Smooth muscle cell (in vitro differentiated cells): ENCODE results near the gene MRC2. TPM values are rescaled to one million over a fixed set of nuclear protein-coding genes. Genes with fewer than 3 reads are reported as not detected.
A peak's percentile ranks its signal among the peaks of the same experiment; 100 is the strongest.

Source experiments
- DNase-seq: peaks from one replicate; lab custom pipeline; 2025; ENCODE audit not compliant: unreplicated experiment; lab: John Stamatoyannopoulos, UW
- H2AFZ ChIP-seq: fragments of 200-600 bp; sonication (generic); 2 replicates; pipeline ENCODE4 v1.6.0; 2016; ENCODE audit warnings: antibody characterized with exemption, low read depth, mild to moderate bottlenecking
- H3F3A ChIP-seq: fragments of 200-600 bp; sonication (generic); 2 replicates; pipeline ENCODE4 v1.6.0; 2017; ENCODE audit warnings: antibody characterized with exemption, low read depth
- H3K27ac ChIP-seq: fragments of 200-600 bp; sonication (generic); 2 replicates; pipeline ENCODE4 v1.5.1; 2016; ENCODE audit warnings: low read depth, mild to moderate bottlenecking
- H3K27me3 ChIP-seq: fragments of 200-600 bp; sonication (generic); 2 replicates; pipeline ENCODE4 v1.6.1; 2016; ENCODE audit warnings: low read depth, mild to moderate bottlenecking
- H3K36me3 ChIP-seq: fragments of 200-600 bp; sonication (generic); 2 replicates; pipeline ENCODE4 v1.5.1; 2016; ENCODE audit warnings: low read depth
- H3K4me1 ChIP-seq: fragments of 200-600 bp; sonication (generic); 2 replicates; pipeline ENCODE4 v1.5.1; 2016; ENCODE audit warnings: low read depth
- H3K4me2 ChIP-seq: fragments of 200-600 bp; sonication (generic); 2 replicates; pipeline ENCODE4 v1.6.0; 2016; ENCODE audit warnings: mild to moderate bottlenecking
- H3K4me3 ChIP-seq: fragments of 200-600 bp; sonication (generic); 2 replicates; pipeline ENCODE4 v1.5.1; 2016; ENCODE audit warnings: mild to moderate bottlenecking
- H3K79me2 ChIP-seq: fragments of 200-600 bp; sonication (generic); 2 replicates; pipeline ENCODE4 v1.6.0; 2016; ENCODE audit warnings: low read depth, mild to moderate bottlenecking
- H3K9ac ChIP-seq: fragments of 200-600 bp; sonication (generic); 2 replicates; pipeline ENCODE4 v1.6.0; 2016; ENCODE audit warnings: low read depth
- H3K9me3 ChIP-seq: fragments of 200-600 bp; sonication (generic); replicated peaks from 2 replicates; pipeline ENCODE4 v1.5.1; 2016; ENCODE audit warnings: low read depth
- H4K20me1 ChIP-seq: fragments of 200-600 bp; sonication (generic); 2 replicates; pipeline ENCODE4 v1.6.0; 2016; ENCODE audit warnings: low read depth
- CTCF ChIP-seq: fragments of 200-600 bp; sonication (generic); IDR thresholded peaks from 2 replicates; pipeline ENCODE4 v1.5.1; 2017; ENCODE audit warnings: borderline replicate concordance, mild to moderate bottlenecking, antibody characterized with exemption; ENCODE audit not compliant: insufficient read depth, poor library complexity, severe bottlenecking
- WGBS: methylation state at CpG from one replicate; pipeline ENCODE4 v1.1.7; 2016; ENCODE audit warnings: low lambda C conversion rate; 5-methylcytosine and 5-hydroxymethylcytosine counted together
- polyA plus RNA-seq: library from polyadenylated mRNA; unstranded; fragments of >200 nt; fragmentation: Nextera tagmentation; extraction: Ambion mirVana; gene quantifications from 2 replicates; pipeline ENCODE4 v1.2.1, GENCODE V29; 2016
- small RNA-seq: library from RNA; depleted of rRNA; stranded (forward); fragments of <200 nt; gene quantifications from one replicate; pipeline ENCODE3, GENCODE V24; 2014
- total RNA-seq: library from RNA; depleted of rRNA; stranded (reverse); fragments of >200 nt; gene quantifications from 2 replicates; pipeline ENCODE4 v1.2.3, GENCODE V29; 2014

MRC2 gene
- total and polyA plus RNA-seq, 2 experiments from 2014 or later = 177 to 489 TPM

GRCh38 chr17:62739645-62740388 is 112.3 kb downstream of the MRC2 start:
- Histone ChIP-seq H3K4me2 (no peak overlapping the region), H3K9me3 (no peaks in the 10 kb centered on the region), H3K79me2 (no peaks in the 10 kb centered on the region), H3K4me3 (no peak overlapping the region), H3K27ac (no peak overlapping the region), H2AFZ (no peak overlapping the region), H4K20me1 (no peaks in the 10 kb centered on the region), H3K9ac (no peak overlapping the region), H3F3A (no peaks in the 10 kb centered on the region), H3K4me1 (no peaks in the 10 kb centered on the region), H3K27me3 (no peaks in the 10 kb centered on the region), H3K36me3 (no peaks in the 10 kb centered on the region)
- WGBS = 93% methylated on average over 16 of the region's 16 CpGs
- no peak for DNase-seq
- TF ChIP-seq CTCF = no peak

DNA sequence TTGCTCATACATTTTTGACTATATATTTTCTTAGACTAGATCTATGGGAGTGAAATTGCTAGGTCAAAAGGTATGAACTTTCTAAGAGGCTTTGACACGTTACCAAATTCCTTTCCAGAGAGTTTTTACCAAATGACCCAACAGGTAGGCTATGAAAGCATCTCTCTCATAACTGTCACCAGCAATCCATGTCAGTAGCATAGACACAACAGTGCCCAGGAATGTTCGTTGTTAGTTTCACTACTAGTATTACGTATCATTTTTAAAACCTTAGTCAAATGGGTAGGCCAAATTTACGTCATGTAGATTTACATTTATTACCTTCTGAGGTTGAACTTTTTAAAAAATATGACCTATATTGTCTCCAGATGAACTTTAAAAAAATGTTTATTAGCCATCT is 113.8 kb downstream of the MRC2 start:
- Histone ChIP-seq H3K79me2 (no peaks in the 10 kb centered on the region), H3K27ac (no peak overlapping the region), H3K27me3 (no peaks in the 10 kb centered on the region), H3K4me1 (no peaks in the 10 kb centered on the region), H3K4me3 (no peak overlapping the region), H3K36me3 (no peaks in the 10 kb centered on the region), H3F3A (no peaks in the 10 kb centered on the region), H3K9ac (no peak overlapping the region), H3K9me3 (no peaks in the 10 kb centered on the region), H3K4me2 (no peak overlapping the region), H2AFZ (no peak overlapping the region), H4K20me1 (no peaks in the 10 kb centered on the region)
- DNase-seq = no peak
- no peak for TF ChIP-seq CTCF
- WGBS = 93% methylated on average over 4 of the region's 4 CpGs

Small RNA genes within 50 kb of the gene (small RNA-seq; reads per million reads assigned to genes)
- gene RF00019 (not detected), gene RNU6-446P (0.32 reads per million, percentile 7 among the genes with 10 or more reads in this experiment)

Other genes with a start within 250 kb of the MRC2 start
- not detected in 2 replicates for gene EFCAB3, start 247.1 kb upstream of the MRC2 start, total RNA-seq
- not detected in 2 replicates for gene EFCAB3, start 247.1 kb upstream of the MRC2 start, polyA plus RNA-seq
- 13.6 and 18.1 TPM in 2 replicates for gene METTL2A, start 203.8 kb upstream of the MRC2 start, total RNA-seq
- 13.6 and 13.7 TPM in 2 replicates for gene METTL2A, start 203.8 kb upstream of the MRC2 start, polyA plus RNA-seq
- 29.2 and 31.4 TPM in 2 replicates for gene TLK2, start 148.8 kb upstream of the MRC2 start, total RNA-seq
- gene TLK2, start 148.8 kb upstream of the MRC2 start, polyA plus RNA-seq = 15.9 and 18.2 TPM in 2 replicates
- gene MARCHF10, start 180.6 kb downstream of the MRC2 start, total RNA-seq = not detected in 2 replicates
- gene MARCHF10, start 180.6 kb downstream of the MRC2 start, polyA plus RNA-seq = 0.26 TPM in 1 of 2 replicates, not detected in the other